GM19025 (cell line): ENCODE data around the gene LRCH1.

ENCODE experiments used
- ATAC-seq: cut with Tn5 transposase; IDR thresholded peaks from one replicate; pipeline ENCODE4 v1.9.1; 2021; ENCODE audit warnings: mild to moderate bottlenecking, low read depth, moderate library complexity; ENCODE audit not compliant: unreplicated experiment

LRCH1 gene

DNA sequence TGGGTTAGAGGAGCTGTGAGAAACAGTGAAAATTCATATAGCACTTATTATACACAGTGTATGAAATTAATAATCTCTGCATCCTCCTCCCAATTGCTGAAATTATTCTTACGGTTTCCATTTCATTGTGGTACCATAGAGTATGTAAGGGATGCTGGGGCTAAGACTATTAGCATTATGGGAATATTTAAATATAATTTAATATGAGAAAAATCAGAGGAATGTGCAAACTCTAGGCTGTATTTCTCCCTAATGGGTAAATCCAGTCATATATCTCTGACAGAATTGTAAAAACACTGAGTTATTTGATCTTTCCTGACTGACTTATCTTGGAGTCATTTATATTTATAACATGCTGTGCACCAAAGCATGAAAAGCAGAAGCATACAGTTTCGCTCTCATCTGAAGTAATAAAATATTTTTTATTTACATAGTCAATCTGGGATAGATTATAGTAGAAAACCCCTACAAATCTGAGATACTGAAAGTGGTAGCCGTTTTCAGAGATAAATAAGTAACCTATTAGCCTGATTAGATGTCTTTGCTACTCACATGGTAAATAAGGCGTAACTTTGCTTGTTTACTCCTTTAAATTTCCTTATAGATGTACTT, 34.9 kb downstream of the LRCH1 start:
- ATAC-seq: no peak

DNA sequence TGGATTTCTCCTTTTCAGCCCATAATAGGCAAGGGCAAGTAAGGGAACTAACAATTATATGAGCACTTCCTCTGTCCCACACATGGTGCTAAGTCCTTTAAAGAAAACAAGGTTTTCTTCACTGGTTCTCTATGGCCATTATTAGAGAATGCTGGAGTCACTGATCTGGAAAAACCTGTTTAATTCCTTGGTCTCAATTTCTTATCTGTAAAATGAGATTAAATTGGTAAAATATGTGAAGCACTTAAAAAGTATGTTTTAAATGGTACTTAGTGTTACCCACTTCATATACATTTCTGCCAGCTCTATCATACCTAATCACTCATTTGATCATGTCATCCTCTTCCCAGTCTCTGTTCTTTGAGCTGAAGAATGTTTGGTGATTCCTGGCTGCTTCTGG, 39.4 kb downstream of the LRCH1 start:
- ATAC-seq: no peak

DNA sequence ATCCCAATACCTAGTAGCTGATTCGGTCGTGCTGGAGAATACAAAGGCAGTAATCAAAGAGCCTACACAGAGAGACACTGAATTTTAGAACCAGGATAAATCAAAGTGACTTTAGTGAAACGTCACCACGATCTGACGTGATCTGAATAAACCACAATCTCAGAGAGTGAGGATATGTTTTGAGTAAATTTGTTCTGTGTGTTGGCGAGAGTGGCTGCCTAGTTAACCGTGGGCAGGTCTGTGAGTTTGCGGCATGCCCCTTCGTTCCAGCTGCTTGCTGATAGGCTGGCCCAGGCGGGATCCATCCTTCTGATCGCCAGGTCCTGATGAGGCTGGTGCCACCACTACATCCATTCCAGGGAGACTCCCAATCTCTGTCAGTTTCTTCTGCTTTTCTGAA, 40.4 kb downstream of the LRCH1 start:
- ATAC-seq: no peak

DNA sequence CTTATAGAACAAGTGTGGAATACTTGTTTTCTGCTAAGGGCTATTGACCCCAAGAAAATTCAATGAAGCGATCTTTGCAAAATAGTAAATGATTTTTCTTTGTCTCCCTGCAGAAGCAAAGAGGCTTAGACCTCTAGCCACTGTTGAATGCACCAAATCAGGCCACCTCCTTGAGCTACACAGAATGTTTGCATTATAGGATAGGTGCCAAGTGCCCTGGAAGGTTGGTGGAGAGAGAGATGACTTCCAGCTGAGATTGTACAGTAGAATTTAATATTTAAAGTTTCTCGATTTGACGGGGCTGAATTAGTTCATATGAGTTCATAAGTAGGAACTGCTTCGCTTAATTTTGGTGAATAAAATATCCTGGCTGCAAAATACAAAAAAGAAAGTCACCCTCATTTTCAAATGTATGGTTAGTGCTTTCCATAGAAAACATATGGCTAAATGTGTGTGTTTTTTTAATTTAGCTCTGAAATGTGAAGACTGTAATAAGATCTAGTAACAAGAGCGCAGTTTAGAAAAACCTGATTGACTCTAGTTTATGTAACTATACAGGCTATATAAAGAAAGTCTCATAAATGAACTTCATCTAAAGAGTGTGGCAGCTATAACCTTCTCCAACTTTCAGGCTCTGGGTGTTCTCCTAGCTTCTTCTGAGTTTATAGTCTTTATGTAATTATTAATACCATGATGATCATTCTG, 41.6 kb downstream of the LRCH1 start:
- no peak for ATAC-seq

DNA sequence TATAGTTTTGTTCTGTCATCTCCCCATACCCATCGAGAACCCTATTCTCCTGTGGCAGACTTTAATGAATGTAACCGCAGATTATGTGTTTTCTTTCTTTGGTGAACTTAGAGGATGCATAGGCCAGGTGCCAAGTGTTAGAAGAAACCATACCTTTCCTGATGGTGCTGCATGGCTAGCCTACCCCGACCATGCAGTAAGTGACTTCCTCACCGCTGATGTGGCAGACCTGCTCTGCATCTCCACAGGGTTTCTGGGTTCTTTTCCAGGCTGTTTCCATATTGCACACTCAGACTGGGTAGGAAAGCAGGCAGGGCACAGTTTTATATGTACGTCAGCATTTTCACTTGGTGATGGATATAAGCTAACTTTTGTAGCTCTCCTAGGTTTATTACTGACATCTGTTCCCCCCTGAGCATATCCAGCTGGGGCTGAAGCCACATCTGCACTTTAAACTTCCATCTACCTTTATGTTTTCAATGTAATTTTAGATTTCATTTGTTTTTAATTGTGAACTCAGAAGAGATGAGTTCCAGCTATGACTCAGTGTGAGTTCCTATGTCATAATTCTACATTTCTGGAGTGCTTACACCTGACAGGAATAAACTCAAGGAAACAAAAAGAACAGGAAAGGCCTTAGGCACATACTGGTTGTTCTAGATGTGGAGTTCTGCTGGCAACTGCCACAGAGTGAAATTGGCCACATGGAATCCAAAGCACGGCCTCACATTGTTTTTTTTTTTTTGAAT, 42.3 kb downstream of the LRCH1 start:
- ATAC-seq: peak; percentile 38

DNA sequence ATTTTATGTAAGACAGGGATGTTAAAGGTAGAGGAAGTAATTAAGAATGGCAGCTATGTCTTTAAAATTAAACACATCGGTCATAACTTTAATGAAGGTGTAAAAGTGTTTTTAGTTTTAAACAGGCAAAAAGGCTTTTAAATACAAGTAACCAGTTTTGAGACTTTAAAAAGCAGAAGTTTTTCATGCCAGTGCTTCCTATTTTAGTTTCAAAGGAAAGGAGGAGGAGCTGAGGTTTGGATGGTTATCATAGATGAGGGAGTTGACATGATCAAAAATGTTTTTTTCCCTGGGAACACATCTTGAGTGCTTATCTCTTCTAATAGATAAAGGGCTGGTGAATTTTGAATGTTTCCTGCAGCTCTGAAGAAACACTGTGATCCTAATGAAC, 42.9 kb downstream of the LRCH1 start:
- no peak for ATAC-seq

DNA sequence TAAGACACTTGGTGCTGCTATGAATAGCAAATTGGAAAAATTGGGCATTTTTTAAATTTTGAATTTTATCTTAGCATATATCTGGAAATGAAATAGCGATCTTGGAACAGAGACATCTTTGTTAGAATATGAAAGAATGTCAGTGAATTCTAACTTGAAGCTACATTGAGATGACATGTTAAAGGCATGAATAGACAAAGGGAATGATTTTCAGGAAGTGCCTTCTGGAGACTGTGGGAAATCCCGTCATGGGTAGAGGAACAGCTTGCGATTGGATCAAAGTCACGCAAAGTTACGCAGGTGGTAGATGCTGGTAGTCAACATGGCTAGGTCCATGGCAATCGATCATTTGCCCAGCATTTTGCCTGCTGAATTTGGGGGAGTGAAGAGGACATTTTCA, 43.5 kb downstream of the LRCH1 start:
- no peak for ATAC-seq

DNA sequence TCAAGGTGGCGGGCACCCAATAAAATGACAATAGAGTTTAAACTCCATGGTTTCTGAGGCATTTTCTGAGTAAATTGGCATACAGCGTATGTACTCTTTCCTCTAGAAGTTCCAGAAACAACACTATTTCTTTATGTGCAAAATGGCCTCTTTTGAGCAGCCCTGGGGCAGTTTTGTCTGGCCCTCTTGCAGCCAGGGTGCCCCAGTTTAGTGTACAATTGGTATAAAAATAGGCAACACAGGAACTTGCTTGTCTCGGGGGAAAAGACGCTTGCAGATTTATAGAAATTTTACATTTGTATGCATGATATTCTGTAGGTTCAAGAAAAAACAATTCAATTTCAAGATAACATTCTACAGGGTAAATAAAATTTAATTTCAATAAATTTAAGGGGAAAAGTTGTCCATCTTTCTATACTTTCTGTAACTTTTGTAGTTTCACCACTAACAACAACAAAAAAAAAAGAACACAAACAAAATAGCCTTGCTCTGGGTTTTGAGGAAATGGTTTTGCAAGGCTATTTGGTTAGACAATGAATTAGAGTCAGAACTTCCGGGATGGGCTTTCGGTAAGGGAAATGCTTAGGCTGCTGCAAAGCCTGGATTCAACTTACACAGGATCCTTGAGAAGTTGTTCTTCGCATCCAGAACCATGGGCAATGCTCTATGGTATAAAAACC, 45.3 kb downstream of the LRCH1 start:
- peak; percentile 31 for ATAC-seq

DNA sequence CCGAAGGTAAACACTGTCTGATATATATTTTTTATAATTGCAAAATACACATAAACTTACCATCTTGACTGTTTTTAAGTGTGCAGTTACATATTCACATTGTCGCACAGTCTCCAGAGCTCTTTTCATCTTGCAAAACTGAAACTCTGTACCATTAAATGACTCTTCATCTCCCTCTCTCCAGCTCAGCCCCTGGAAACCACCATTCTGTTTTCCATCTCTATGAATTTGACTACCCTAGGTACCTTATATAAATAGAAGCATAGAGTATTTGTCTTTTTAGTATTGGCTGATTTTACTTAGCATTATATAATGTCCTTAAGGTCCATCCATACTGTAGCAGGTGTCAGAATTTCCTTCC, 45.8 kb downstream of the LRCH1 start:
- ATAC-seq: peak; percentile 52

DNA sequence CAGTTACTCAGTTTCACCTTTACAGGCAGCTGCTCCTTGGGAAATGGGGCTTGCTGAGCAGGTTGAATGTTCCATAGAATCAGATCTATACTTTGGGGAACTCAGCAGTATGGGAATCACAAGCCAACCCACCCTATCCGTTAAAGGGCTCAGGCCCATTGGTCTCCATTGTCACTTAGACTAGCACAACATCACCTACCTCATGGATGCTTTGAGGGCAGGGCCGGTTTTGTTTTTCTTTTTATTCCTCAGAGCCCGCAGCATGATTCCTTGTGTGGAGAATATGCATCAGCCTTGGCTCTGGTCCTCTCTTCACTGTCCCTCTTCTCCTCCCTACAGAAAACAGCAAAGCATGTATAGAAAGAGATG, 48.0 kb downstream of the LRCH1 start:
- no peak for ATAC-seq

DNA sequence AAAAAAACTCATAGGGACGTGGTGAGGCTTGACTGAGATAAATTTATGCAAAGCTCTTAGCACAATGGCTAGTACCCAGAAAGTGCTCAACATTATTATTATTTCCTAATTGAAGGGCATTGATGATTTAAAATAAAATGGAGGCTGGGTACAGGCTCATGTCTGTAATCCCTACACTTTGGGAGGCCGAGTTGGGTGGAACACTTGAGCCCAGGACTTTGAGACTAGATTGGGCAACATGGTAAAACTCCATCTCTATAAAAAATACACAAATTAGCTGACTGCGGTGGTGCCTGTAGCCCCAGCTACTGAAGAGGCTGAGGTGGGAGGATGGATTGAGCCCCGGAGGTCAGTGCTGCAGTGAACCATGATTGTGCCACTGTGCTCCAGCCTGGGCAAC, 49.6 kb downstream of the LRCH1 start:
- no peak for ATAC-seq

DNA sequence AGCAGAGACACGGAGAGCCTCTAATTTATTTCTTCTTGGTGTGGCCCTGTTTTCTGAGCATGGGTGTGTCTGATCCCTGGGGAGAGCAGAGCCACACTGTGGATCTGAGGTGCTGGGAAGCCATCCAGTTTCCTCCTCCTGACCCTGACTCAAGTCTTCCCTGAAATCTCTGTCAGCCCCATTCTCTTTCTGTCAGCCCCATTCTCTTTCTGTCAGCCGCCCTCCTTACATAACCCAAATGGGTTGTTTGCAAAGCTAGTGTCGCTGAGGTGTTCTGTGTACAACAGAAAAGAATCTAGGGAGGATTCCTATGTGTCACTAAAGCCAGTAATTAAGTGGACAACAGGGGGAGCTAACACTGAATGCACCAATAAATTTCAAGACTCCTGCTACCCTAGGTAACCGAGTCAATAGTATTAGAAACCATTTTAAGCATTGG, 50.2 kb downstream of the LRCH1 start:
- no peak for ATAC-seq

DNA sequence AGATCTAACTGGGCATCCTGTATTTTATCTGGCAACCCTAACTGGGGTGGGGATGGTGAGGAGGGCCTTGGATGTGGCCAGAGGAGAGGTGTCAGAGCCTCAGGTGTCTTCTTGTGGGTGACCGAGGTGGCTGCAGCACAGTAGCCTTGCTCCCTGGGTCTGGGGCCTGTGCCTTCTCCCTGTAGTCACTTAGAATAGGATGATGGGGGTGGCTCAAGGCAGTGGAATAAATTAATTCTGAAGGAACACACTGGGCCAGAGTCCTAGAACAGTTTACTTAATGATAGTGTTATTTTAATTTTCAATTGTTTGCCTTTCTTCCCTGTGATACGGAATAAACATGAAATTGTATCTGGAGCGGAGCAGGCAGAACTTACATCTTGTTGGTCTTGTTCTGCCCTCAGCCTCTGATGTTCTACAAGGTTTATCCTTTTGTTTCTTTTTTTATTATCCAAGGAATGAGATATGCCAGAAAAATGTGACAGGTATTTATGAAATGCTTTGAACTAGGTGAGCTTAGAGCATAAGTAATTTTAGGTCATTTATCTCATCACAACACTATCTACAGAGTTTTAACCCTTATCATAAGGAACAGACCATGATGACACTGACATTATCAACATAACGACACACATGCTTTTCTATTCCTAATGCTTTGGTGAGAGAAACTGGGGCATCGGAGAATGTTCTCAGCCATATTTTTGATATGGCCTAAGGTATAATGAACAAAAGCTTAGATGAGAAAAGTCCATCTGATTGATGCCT, 51.4 kb downstream of the LRCH1 start:
- no peak for ATAC-seq

DNA sequence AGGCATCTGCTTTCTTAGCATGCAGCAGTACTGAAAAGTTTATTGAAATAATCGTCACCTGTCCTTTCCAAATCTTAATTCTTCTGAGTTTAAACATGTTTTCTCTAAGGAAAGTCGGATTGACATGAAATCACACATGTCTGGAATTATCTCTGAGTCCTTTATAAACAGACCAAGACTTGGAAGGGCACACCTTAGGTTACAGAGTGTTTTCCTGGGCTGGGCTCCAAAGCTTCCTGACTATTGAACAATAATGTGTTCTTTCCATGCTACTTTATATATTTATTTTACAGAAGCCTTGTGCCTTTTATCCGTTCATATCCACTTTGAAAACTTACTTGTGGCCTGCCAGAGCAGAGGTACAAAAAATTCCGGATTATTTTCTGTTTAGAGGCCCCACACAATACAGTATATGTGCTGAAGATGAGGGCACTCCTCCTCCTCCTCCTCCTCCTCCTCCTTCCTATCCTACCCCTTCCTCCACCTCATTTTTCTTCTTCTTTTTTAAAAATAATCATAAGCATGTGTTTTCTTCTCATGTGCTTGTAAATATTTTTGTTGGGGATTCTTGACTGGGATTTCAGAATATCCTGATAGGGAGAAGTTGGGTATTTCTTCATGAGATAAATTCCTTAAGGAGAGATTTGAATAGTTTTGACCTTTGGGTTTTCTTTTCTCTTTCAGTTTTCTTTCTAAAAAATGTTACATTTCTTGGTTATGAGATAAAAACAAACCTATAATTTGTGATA, 52.3 kb downstream of the LRCH1 start:
- no peak for ATAC-seq

DNA sequence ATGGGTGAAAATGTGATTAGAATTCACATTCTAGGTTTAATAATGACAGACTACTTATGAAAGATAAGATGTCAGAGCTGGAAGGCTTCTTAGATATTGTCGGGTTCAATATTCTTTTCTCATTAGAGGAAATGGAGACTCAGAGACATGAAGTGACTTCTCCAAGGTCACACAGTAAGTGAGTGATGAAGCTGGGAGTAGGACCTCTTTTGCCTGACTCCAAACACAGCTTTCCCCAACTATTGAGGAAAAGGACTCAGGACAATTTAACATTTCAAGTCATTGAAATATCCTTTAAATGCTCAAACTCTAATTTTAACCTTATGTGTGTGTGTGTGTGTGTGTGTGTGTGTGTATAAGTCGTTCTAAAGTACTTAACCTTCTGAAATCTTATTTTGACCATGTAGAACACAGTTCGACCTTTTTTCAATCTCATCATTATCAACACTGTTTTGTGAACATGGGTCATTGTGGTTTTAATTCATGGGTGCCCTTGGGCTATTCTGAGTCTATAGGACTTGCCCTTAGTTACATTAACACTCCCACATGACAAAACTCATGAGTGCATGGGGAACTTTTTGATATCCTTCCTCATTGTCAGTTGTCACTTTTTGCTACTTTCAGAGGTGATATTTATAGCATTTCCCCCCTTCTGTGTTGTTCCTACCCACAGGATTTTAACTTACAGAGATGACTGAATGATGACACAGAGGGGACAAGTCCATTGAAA, 53.0 kb downstream of the LRCH1 start:
- no peak for ATAC-seq

DNA sequence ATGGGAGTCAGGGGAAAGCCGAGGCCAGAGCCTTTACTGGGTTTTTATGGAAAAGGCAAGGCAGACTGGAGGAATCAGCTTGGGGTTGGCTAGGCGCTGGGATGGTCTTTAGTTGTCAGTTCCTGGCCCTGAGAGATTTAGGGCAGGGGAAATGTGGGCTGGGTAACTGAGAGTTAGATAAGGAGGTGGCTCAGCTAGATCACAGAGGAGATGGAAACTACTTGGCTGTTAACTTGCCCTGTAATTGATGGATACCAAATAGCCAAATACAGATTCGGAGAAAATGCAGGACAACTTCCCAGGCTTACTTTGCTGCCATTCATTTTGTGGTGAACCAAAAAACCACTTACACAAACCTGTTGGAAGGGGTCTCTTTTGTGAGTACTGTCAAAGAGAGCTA, 54.0 kb downstream of the LRCH1 start:
- no peak for ATAC-seq

DNA sequence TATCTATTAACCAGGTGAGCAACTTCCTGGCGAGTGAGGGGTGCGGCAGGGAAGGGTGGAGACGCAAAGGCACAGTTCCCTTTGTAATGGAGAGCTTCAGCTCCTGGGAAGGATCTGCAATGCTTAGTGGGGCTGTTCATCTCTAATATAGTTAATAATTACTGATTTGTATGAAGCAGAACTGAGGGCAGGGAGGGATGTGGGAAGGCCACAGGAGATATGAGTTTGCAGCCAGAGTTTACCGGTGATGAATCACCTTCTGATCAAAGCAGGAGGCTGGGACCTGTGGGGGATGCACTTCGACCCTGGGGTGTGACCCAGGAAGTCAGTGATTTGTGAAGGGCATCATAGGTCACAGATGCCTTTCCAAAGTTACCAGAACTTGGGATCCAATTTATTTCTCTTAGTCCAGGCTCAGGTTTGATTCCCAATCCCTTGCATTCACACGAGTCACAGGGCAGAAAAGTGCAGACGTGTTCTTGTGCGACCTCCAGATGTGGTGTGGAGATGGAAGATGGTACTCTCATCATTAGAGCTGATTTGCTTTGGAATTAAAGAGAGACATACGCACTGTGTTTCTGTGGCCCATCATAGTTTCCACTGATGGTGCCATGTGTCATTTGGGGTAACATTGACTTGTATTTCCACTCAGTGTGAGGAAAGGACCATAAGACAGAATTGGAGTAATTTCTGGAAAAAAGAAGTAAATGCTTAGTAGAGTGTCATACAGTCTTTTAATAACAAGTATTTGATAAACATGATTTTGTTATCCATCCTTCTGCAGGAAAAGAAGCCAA, 55.0 kb downstream of the LRCH1 start:
- ATAC-seq: peak; percentile 42

DNA sequence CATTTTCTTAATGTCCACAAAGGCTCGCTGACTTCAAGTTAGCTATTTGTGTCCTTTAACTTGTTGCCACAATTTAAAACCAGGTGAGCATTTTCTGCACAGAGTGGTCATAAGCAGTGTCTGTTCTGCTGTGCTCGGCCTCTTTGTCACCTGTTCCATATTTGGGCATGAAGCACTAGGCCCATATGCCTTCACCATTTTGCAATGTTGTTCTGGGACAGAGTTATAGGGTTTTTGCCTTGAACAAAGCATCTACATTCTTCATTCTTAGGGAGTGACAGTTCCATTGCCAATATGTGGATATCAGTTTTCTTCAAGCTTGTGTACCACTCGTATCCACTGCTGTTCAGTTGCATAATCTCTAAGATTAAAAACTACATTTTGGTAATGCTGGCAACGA, 56.1 kb downstream of the LRCH1 start:
- ATAC-seq: no peak

DNA sequence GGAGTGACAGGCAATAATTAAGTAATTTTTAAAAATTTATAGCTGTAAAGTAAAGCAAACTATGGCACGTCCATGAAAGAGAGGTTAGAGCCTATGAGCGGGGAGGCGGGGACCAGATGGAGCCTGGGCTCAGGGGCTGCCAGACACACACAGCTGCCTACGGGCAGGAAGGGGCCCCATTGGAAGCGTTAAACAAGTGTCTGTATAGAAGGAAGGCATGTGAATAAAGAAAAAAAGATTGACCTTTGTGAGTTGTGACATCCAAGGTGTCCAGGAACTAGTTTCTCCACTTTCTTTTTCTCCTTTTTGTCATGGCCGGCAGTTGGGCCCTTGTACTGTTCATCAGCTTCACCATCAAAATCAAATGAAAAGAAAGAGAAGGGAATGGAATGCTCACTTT, 56.8 kb downstream of the LRCH1 start:
- no peak for ATAC-seq
